Measurements from ENCODE around the gene TMEM139.

TMEM139 gene

GRCh38 chr7:143284591-143285469 lies at the start of gene TMEM139:
Gene TMEM139 (plus strand): TSS chr7:143284958. CDS start chr7:143285958, 1,000 bp downstream.
- TF ChIP-seq CTCF (conservative IDR thresholded peaks at IDR 0.05; ENCODE audit: low read length), result no peak
- no peak within 1 kb of the TSS for H3K4me3 ChIP-seq (ENCODE audit: low read length)
- DNase-seq (ENCODE audit: low read depth), result no peak

GRCh38 chr7:143235561-143235960 lies 49.2 kb upstream of the TMEM139 start:
- H3K4me3 ChIP-seq (ENCODE audit: low read length), result no peak overlapping the region
- TF ChIP-seq CTCF (conservative IDR thresholded peaks at IDR 0.05; ENCODE audit: low read length), result no peak
- DNase-seq (ENCODE audit: low read depth), result no peak

- TF ChIP-seq CTCF (conservative IDR thresholded peaks at IDR 0.05; ENCODE audit: low read length), result no peak
- no peak overlapping the region for H3K4me3 ChIP-seq (ENCODE audit: low read length)
- DNase-seq (ENCODE audit: low read depth), result no peak
Measured at GRCh38 chr7:143236408-143236990, 48.3 kb upstream of the TMEM139 start.

DNA sequence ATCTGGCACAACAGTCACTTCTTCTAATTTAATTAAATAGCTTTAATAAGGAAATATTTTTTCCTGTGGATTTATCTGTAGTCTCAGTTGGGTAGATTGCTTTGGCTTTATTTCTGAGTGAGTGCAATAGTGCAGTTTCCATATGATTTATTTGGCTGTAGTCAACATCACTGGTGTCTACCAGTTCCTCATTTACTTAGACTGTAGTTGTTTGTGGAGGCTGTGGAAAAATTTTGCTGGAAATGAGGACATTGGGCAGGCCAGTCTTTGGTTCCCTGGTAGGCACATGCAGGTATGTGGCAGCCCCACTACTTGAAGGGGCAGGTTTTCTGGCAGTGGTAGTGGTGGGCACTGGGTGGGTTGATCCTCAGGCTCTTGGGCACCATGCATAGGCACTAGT lies 47.4 kb upstream of the TMEM139 start:
- DNase-seq (ENCODE audit: low read depth), result no peak
- no peak overlapping the region for H3K4me3 ChIP-seq (ENCODE audit: low read length)
- TF ChIP-seq CTCF (conservative IDR thresholded peaks at IDR 0.05; ENCODE audit: low read length), result no peak

DNA sequence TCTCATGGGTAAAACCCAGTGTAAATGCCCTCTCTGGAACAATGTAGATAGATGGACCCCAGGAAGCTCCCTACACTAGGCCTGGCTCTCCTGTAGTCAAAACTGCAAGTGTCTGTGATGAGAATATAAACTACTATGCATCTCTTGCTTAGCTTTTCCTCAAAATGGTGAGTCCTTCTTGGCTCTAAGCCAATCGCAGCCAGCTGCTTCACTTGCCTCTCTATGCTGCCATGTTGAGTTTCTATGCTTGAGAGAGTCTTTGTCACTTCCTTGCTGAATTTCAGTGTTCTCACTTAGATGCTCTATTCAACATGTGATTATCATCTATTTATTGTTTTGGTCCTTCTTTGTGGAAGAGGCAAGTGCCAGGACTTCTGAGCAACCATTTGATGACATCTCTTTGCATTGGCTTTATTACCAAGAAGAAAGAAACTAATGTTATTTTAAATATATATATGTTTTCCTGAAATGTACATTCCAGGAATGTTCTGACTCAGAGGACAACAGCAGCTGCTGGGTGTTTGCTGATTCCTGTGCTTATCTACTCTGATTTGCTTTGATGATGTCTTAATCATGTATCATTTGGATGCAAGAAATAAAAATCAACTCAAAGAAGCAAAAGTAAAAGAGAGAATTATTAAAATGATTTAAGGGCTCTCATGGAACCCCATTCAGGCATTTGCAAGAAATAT lies 46.3 kb upstream of the TMEM139 start:
- H3K4me3 ChIP-seq (ENCODE audit: low read length), result no peak overlapping the region

DNA sequence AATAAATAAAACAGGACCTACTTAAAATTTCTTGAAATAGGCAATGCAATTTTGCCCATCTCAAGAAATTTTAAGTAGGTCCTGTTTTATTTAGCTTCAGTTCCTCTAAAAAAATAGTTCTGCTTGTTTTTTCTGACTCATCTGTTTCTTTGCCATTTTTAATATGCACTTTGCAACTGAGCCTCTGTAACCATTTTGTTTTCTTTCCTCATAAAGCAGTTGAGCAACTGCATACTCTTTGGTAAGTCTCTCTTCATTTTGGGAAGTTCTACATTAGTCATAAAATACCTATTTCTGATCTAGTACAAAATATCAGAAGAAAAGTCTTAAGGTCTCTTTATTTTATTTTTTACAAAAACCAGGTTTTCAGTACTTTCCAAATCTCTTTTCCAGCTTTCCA lies 44.9 kb upstream of the TMEM139 start:
- TF ChIP-seq CTCF (conservative IDR thresholded peaks at IDR 0.05; ENCODE audit: low read length), result no peak
- DNase-seq (ENCODE audit: low read depth), result peak; percentile 70
- no peak overlapping the region for H3K4me3 ChIP-seq (ENCODE audit: low read length)

More for the DNA sequence above, 46.3 kb upstream of the TMEM139 start:
- DNase-seq (ENCODE audit: low read depth), result no peak
- TF ChIP-seq CTCF (conservative IDR thresholded peaks at IDR 0.05; ENCODE audit: low read length), result no peak
